ENCODE results near the gene SPINDOC. TPM values are rescaled to one million over a fixed set of nuclear protein-coding genes. Genes with fewer than 3 reads are reported as not detected.

SPINDOC gene
- polyA plus RNA-seq, 1 experiment = 15.8 TPM

GRCh38 chr11:63851364-63851763, 38.1 kb downstream of the SPINDOC start:
- Histone ChIP-seq H3K27ac (ENCODE audit: low read depth, low read length) (no peak overlapping the region), H3K27me3 (ENCODE audit: control insufficient read depth, insufficient read depth, low read length) (no peaks in the 10 kb centered on the region), H3K9me3 (ENCODE audit: control insufficient read depth, insufficient read depth, low read length) (no peaks in the 10 kb centered on the region), H3K4me3 (ENCODE audit: low read depth, low read length) (no peak overlapping the region)
- DNase-seq (ENCODE audit: low read depth, low spot score) = no peak
- CTCF ChIA-PET = interaction anchor here (1.5 to 1.9 kb wide), 2 partner anchors 14 to 55 kb away, joined by 4 to 7 read pairs; partner anchors contain the start of gene MARK2
- POLR2A ChIA-PET = no interaction called here
- TF ChIP-seq CTCF (IDR thresholded peaks at IDR 0.05; ENCODE audit: low read depth, low read length) = no peak

GRCh38 chr11:63853476-63853875, 40.2 kb downstream of the SPINDOC start:
- CTCF ChIA-PET = interaction anchor here (0.7 to 1.1 kb wide), 2 partner anchors 11 to 338 kb away, joined by 3 to 4 read pairs; no protein-coding TSS in a partner anchor
- Histone ChIP-seq H3K27ac (ENCODE audit: low read depth, low read length) (no peak overlapping the region), H3K9me3 (ENCODE audit: control insufficient read depth, insufficient read depth, low read length) (no peaks in the 10 kb centered on the region), H3K27me3 (ENCODE audit: control insufficient read depth, insufficient read depth, low read length) (no peaks in the 10 kb centered on the region), H3K4me3 (ENCODE audit: low read depth, low read length) (no peak overlapping the region)
- no peak for TF ChIP-seq CTCF (IDR thresholded peaks at IDR 0.05; ENCODE audit: low read depth, low read length)
- POLR2A ChIA-PET = no interaction called here
- no peak for DNase-seq (ENCODE audit: low read depth, low spot score)

- ChIA-PET POLR2A (no interaction called here), CTCF (interaction anchor here (1.9 kb wide), 1 partner anchor 18 kb away, joined by 12 read pairs; no protein-coding TSS in a partner anchor)
- TF ChIP-seq CTCF (IDR thresholded peaks at IDR 0.05; ENCODE audit: low read depth, low read length) = no peak
- Histone ChIP-seq H3K27ac (ENCODE audit: low read depth, low read length) (no peak overlapping the region), H3K9me3 (ENCODE audit: control insufficient read depth, insufficient read depth, low read length) (no peaks in the 10 kb centered on the region), H3K27me3 (ENCODE audit: control insufficient read depth, insufficient read depth, low read length) (no peaks in the 10 kb centered on the region), H3K4me3 (ENCODE audit: low read depth, low read length) (no peak overlapping the region)
- no peak for DNase-seq (ENCODE audit: low read depth, low spot score)
Observed at GRCh38 chr11:63854696-63855095, 41.4 kb downstream of the SPINDOC start.

- ChIA-PET POLR2A (no interaction called here), CTCF (interaction anchor here (0.6 to 1.9 kb wide), 6 partner anchors 10 to 90 kb away, joined by 3 to 13 read pairs (median 6); no protein-coding TSS in a partner anchor)
- Histone ChIP-seq H3K27ac (ENCODE audit: low read depth, low read length) (no peak overlapping the region), H3K27me3 (ENCODE audit: control insufficient read depth, insufficient read depth, low read length) (no peaks in the 10 kb centered on the region), H3K4me3 (ENCODE audit: low read depth, low read length) (no peak overlapping the region), H3K9me3 (ENCODE audit: control insufficient read depth, insufficient read depth, low read length) (no peaks in the 10 kb centered on the region)
- DNase-seq (ENCODE audit: low read depth, low spot score) = no peak
- no peak for TF ChIP-seq CTCF (IDR thresholded peaks at IDR 0.05; ENCODE audit: low read depth, low read length)
Observed at GRCh38 chr11:63855975-63856374, 42.7 kb downstream of the SPINDOC start.

- ChIA-PET CTCF (no interaction called here), POLR2A (no interaction called here)
- Histone ChIP-seq H3K9me3 (ENCODE audit: control insufficient read depth, insufficient read depth, low read length) (no peaks in the 10 kb centered on the region), H3K27ac (ENCODE audit: low read depth, low read length) (no peak overlapping the region), H3K4me3 (ENCODE audit: low read depth, low read length) (no peak overlapping the region), H3K27me3 (ENCODE audit: control insufficient read depth, insufficient read depth, low read length) (no peaks in the 10 kb centered on the region)
- DNase-seq (ENCODE audit: low read depth, low spot score) = no peak
- TF ChIP-seq CTCF (IDR thresholded peaks at IDR 0.05; ENCODE audit: low read depth, low read length) = no peak
Observed at GRCh38 chr11:63858628-63859550, 45.6 kb downstream of the SPINDOC start.
